SK-N-SH (cell line): ENCODE results near the gene CDH16. TPM values are rescaled to one million over a fixed set of nuclear protein-coding genes. Genes with fewer than 3 reads are reported as not detected.

Source experiments
- CTCF ChIA-PET: fragments of 300-600, 350-600 bp; formaldehyde crosslinking; extraction: SDS; loops from one replicate; lab custom pipeline; 2021; lab: Yijun Ruan, JAX
- POLR2A ChIA-PET: fragments of 350-600 bp; sonication (Branson Sonifier 250); formaldehyde crosslinking; extraction: SDS; loops from one replicate; lab custom pipeline; 2020; ENCODE audit warnings: antibody characterized with exemption, inconsistent platforms; lab: Yijun Ruan, JAX
- DNase-seq: peaks from one replicate; pipeline ENCODE4 v3.0.0; 2012
- H2AFZ ChIP-seq: fragments of 200-600 bp; sonication (generic); 2 replicates; pipeline ENCODE4 v1.8.1; 2016; ENCODE audit warnings: antibody characterized with exemption, mild to moderate bottlenecking, low read depth
- H3F3A ChIP-seq: fragments of 200-600 bp; sonication (generic); replicated peaks from 2 replicates; pipeline ENCODE3; 2016; ENCODE audit warnings: antibody characterized with exemption, mild to moderate bottlenecking; ENCODE audit not compliant: insufficient read depth
- H3K27ac ChIP-seq, 2 experiments: fragments of 200-500 bp in 1 of 2; fragments of 200-600 bp in 1 of 2; sonication (Bioruptor generic) in 1 of 2; sonication (generic), shearing (Covaris generic) in 1 of 2; 2 replicates each; pipeline versions ENCODE4 v1.5.1 to v1.6.1; 2014 to 2016; ENCODE audit warnings: low read depth in 2 of 2, inconsistent platforms in 1 of 2, low read length in 1 of 2, mild to moderate bottlenecking in 1 of 2, mixed read lengths in 1 of 2
- H3K27me3 ChIP-seq: fragments of 200-600 bp; sonication (generic), shearing (Covaris generic); 2 replicates; pipeline ENCODE4 v1.6.1; 2016; ENCODE audit warnings: mixed run types; ENCODE audit not compliant: insufficient read depth
- H3K36me3 ChIP-seq, 2 experiments: fragments of 200-500 bp in 1 of 2; fragments of 200-600 bp in 1 of 2; sonication (Bioruptor generic) in 1 of 2; sonication (generic) in 1 of 2; replicated peaks in 1 of 2; 2 replicates each; pipeline versions ENCODE3 to v1.5.1; 2014 to 2016; ENCODE audit warnings: low read length in 1 of 2, mild to moderate bottlenecking in 1 of 2; ENCODE audit not compliant: insufficient read depth in 2 of 2, control insufficient read depth in 1 of 2
- H3K4me1 ChIP-seq, 2 experiments: fragments of 200-500 bp in 1 of 2; fragments of 200-600 bp in 1 of 2; sonication (Bioruptor generic) in 1 of 2; sonication (generic), shearing (Covaris generic) in 1 of 2; 2 replicates each; pipeline versions ENCODE4 v1.5.1 to v1.6.1; 2014 to 2016; ENCODE audit warnings: low read depth in 1 of 2, low read length in 1 of 2, mixed run types in 1 of 2; ENCODE audit not compliant: insufficient read depth in 2 of 2, control insufficient read depth in 1 of 2
- H3K4me2 ChIP-seq: fragments of 200-600 bp; sonication (generic), shearing (Covaris generic); 2 replicates; pipeline ENCODE4 v1.6.1; 2017; ENCODE audit warnings: mixed run types
- H3K4me3 ChIP-seq, 2 experiments: fragments of 200-500 bp in 1 of 2; fragments of 200-600 bp in 1 of 2; sonication (Bioruptor generic) in 1 of 2; sonication (generic), shearing (Covaris generic) in 1 of 2; 2 replicates each; pipeline versions ENCODE4 v1.5.1 to v1.8.1; 2014 to 2016; ENCODE audit warnings: low read depth in 2 of 2, inconsistent platforms in 1 of 2, low read length in 1 of 2, mild to moderate bottlenecking in 1 of 2, mixed read lengths in 1 of 2, moderate library complexity in 1 of 2
- H3K79me2 ChIP-seq: fragments of 200-600 bp; sonication (generic); 2 replicates; pipeline ENCODE4 v1.8.1; 2017; ENCODE audit warnings: mild to moderate bottlenecking; ENCODE audit not compliant: insufficient read depth
- H3K9ac ChIP-seq: fragments of 200-600 bp; sonication (generic); 2 replicates; pipeline ENCODE4 v1.6.1; 2017; ENCODE audit warnings: mixed run types
- H3K9me2 ChIP-seq: fragments of 200-600 bp; sonication (generic); 2 replicates; pipeline ENCODE4 v1.6.1; 2017; ENCODE audit warnings: mixed run types
- H3K9me3 ChIP-seq: fragments of 200-600 bp; sonication (generic); 2 replicates; pipeline ENCODE4 v1.6.1; 2017; ENCODE audit warnings: mixed run types, mild to moderate bottlenecking, moderate library complexity
- H4K20me1 ChIP-seq: fragments of 200-600 bp; sonication (generic); 2 replicates; pipeline ENCODE4 v1.6.1; 2017; ENCODE audit warnings: mild to moderate bottlenecking, mixed run types; ENCODE audit not compliant: insufficient read depth
- CHD2 ChIP-seq: fragments of 150-350 bp; IDR thresholded peaks from 2 replicates; pipeline ENCODE4 v1.6.1; 2018; ENCODE audit warnings: low read length; ENCODE audit not compliant: partially characterized antibody
- ELF1 ChIP-seq: IDR thresholded peaks from 2 replicates; pipeline ENCODE4 v1.4.0; 2012
- EZH2phosphoT487 ChIP-seq: fragments of 200-600 bp; sonication (generic); IDR thresholded peaks from 2 replicates; pipeline ENCODE4 v1.6.1; 2017; ENCODE audit warnings: low read depth, mixed run types, mild to moderate bottlenecking, antibody characterized with exemption, moderate library complexity, borderline replicate concordance
- FOSL2 ChIP-seq: IDR thresholded peaks from 2 replicates; pipeline ENCODE4 v1.4.0; 2012; ENCODE audit warnings: low read depth, mild to moderate bottlenecking, moderate library complexity, borderline replicate concordance
- FOXJ3 ChIP-seq: sonication (generic); formaldehyde crosslinking; IDR thresholded peaks from 2 replicates; pipeline ENCODE4 v1.5.1; 2020; ENCODE audit warnings: mild to moderate bottlenecking, missing genetic modification reagents
- FOXM1 ChIP-seq: IDR thresholded peaks from 2 replicates; pipeline ENCODE4 v1.4.0; 2012; ENCODE audit warnings: low read depth, mild to moderate bottlenecking
- MEF2A ChIP-seq: IDR thresholded peaks from 2 replicates; pipeline ENCODE4 v1.4.0; 2012; ENCODE audit warnings: low read depth, borderline replicate concordance
- MXI1 ChIP-seq: IDR thresholded peaks from 2 replicates; pipeline ENCODE4 v1.6.1; 2012; ENCODE audit warnings: mild to moderate bottlenecking, low read depth, low read length, improper control_type of control experiment
- NRF1 ChIP-seq: IDR thresholded peaks from 2 replicates; pipeline ENCODE4 v1.6.1; 2012; ENCODE audit warnings: low read depth, mild to moderate bottlenecking, low read length
- POLR2AphosphoS5 ChIP-seq: IDR thresholded peaks from 2 replicates; pipeline ENCODE4 v1.6.1; 2012; ENCODE audit warnings: low read depth, low read length
- REST ChIP-seq: IDR thresholded peaks from 2 replicates; pipeline ENCODE4 v1.6.1; 2012; ENCODE audit warnings: mild to moderate bottlenecking, low read depth, low read length, moderate library complexity
- RXRA ChIP-seq: IDR thresholded peaks from 2 replicates; pipeline ENCODE4 v1.4.0; 2012; ENCODE audit warnings: low read depth, mild to moderate bottlenecking, borderline replicate concordance
- SMC3 ChIP-seq: IDR thresholded peaks from 2 replicates; pipeline ENCODE4 v1.6.1; 2012; ENCODE audit warnings: low read depth, low read length, improper control_type of control experiment
- TAF1 ChIP-seq: IDR thresholded peaks from 2 replicates; pipeline ENCODE4 v1.6.1; 2012; ENCODE audit warnings: low read depth, mild to moderate bottlenecking, low read length, moderate library complexity, borderline replicate concordance
- TEAD4 ChIP-seq: IDR thresholded peaks from 2 replicates; pipeline ENCODE4 v1.4.0; 2012; ENCODE audit warnings: mild to moderate bottlenecking, borderline replicate concordance; ENCODE audit not compliant: insufficient read depth
- USF2 ChIP-seq: fragments of 150-350 bp; IDR thresholded peaks from 2 replicates; pipeline ENCODE4 v1.6.1; 2017; ENCODE audit warnings: antibody characterized with exemption, low read length, low read depth, borderline replicate concordance
- YY1 ChIP-seq: IDR thresholded peaks from 2 replicates; pipeline ENCODE4 v1.4.0; 2012; ENCODE audit warnings: low read depth, mild to moderate bottlenecking
- ZBTB33 ChIP-seq: IDR thresholded peaks from 2 replicates; pipeline ENCODE4 v1.4.0; 2012; ENCODE audit warnings: low read depth, borderline replicate concordance
- WGBS: methylation state at CpG from one replicate; pipeline ENCODE4 v1.1.6; 2017; ENCODE audit warnings: low lambda C conversion rate; 5-methylcytosine and 5-hydroxymethylcytosine counted together
- polyA plus RNA-seq, 3 experiments: library from polyadenylated mRNA; depleted of rRNA; stranded (reverse); fragments of >200 nt; gene quantifications; 2 replicates each; pipeline ENCODE4 v1.2.3, GENCODE V29; 2012
- TF ChIP-seq, protein P1 (sequence below): fragments of 200-600 bp; sonication (generic); IDR thresholded peaks from 2 replicates; pipeline ENCODE4 v1.6.1; 2017; ENCODE audit warnings: antibody characterized with exemption, mild to moderate bottlenecking, moderate library complexity
- TF ChIP-seq, protein P2 (sequence below): fragments of 150-350 bp; IDR thresholded peaks from 2 replicates; pipeline ENCODE4 v1.6.1; 2016; ENCODE audit warnings: mild to moderate bottlenecking, low read depth, low read length
- TF ChIP-seq, protein P3 (sequence below): IDR thresholded peaks from 2 replicates; pipeline ENCODE4 v1.4.0; 2012; ENCODE audit warnings: low read depth

The CDH16 gene
- polyA plus RNA-seq, 1 of the 3 experiments (the other 2 are of a cell fraction) = not detected

GRCh38 chr16:66872943-66873684 is 45.6 kb downstream of the CDH16 start:
- peak overlapping the region in 1 of 2 experiments; percentile 55; a peak in 1 of 4 replicates for H3K27ac ChIP-seq
- H4K20me1 ChIP-seq = no peaks in the 10 kb centered on the region
- H3K9me3 ChIP-seq = no peaks in the 10 kb centered on the region
- ChIA-PET POLR2A (interaction anchor here (0.8 to 1.5 kb wide), 2 partner anchors 42 to 122 kb away, joined by 4 to 5 read pairs; partner anchors contain the start of genes DYNC1LI2 and NAE1), CTCF (interaction anchor here (0.6 to 4.1 kb wide), 45 partner anchors 9 to 467 kb away, joined by 3 to 26 read pairs (median 5); partner anchors contain the start of genes CMTM3, NAE1 and RRAD)
- no peaks in the 10 kb centered on the region for H3K9me2 ChIP-seq
- peak overlapping the region; percentile 83 for H3K4me2 ChIP-seq
- peak overlapping the region; percentile 92 for H2AFZ ChIP-seq
- WGBS = 23% methylated on average over 25 of the region's 39 CpGs
- H3K27me3 ChIP-seq = no peaks in the 10 kb centered on the region
- H3K79me2 ChIP-seq = no peaks in the 10 kb centered on the region
- H3K36me3 ChIP-seq = no peaks in the 10 kb centered on the region
- peak; percentile 89 for DNase-seq
- peak overlapping the region; percentile 12 to 59 for H3K4me3 ChIP-seq
- peaks cover 18% of the 10 kb centered on the region for H3F3A ChIP-seq
- H3K9ac ChIP-seq = peak overlapping the region; percentile 36; the same call in 1 of the 2 replicates
- peaks cover 3 to 5% of the 10 kb centered on the region in 2 experiments; a peak in 3 of 4 replicates for H3K4me1 ChIP-seq
- peak; percentile 27; the same call in 1 of the 2 replicates for TF ChIP-seq REST
- peak; percentile 57; the same call in 1 of the 2 replicates for TF ChIP-seq TAF1
- TF ChIP-seq, protein P1, sequence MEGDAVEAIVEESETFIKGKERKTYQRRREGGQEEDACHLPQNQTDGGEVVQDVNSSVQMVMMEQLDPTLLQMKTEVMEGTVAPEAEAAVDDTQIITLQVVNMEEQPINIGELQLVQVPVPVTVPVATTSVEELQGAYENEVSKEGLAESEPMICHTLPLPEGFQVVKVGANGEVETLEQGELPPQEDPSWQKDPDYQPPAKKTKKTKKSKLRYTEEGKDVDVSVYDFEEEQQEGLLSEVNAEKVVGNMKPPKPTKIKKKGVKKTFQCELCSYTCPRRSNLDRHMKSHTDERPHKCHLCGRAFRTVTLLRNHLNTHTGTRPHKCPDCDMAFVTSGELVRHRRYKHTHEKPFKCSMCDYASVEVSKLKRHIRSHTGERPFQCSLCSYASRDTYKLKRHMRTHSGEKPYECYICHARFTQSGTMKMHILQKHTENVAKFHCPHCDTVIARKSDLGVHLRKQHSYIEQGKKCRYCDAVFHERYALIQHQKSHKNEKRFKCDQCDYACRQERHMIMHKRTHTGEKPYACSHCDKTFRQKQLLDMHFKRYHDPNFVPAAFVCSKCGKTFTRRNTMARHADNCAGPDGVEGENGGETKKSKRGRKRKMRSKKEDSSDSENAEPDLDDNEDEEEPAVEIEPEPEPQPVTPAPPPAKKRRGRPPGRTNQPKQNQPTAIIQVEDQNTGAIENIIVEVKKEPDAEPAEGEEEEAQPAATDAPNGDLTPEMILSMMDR = peak; percentile 97
- TF ChIP-seq USF2 = no peak
- TF ChIP-seq YY1 = no peak
- no peak for TF ChIP-seq EZH2phosphoT487
- TF ChIP-seq SMC3 = peak; percentile 64
- TF ChIP-seq ZBTB33 = no peak
- TF ChIP-seq TEAD4 = no peak
- TF ChIP-seq ELF1 = 0 out of 2 replicates have a peak, but pooled peaks have one; percentile 17
- TF ChIP-seq POLR2AphosphoS5 = peak; percentile 43
- TF ChIP-seq NRF1 = no peak
- TF ChIP-seq, protein P2, sequence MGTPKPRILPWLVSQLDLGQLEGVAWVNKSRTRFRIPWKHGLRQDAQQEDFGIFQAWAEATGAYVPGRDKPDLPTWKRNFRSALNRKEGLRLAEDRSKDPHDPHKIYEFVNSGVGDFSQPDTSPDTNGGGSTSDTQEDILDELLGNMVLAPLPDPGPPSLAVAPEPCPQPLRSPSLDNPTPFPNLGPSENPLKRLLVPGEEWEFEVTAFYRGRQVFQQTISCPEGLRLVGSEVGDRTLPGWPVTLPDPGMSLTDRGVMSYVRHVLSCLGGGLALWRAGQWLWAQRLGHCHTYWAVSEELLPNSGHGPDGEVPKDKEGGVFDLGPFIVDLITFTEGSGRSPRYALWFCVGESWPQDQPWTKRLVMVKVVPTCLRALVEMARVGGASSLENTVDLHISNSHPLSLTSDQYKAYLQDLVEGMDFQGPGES = no peak
- TF ChIP-seq, protein P3, sequence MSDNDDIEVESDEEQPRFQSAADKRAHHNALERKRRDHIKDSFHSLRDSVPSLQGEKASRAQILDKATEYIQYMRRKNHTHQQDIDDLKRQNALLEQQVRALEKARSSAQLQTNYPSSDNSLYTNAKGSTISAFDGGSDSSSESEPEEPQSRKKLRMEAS = peak; percentile 97
- TF ChIP-seq CHD2 = no peak
- no peak for TF ChIP-seq MEF2A
- TF ChIP-seq FOSL2 = peak; percentile 77
- peak; percentile 18; the same call in 1 of the 2 replicates for TF ChIP-seq RXRA
- TF ChIP-seq MXI1 = peak; percentile 81
- TF ChIP-seq FOXJ3 = no peak
- TF ChIP-seq FOXM1 = no peak
